CD14-positive monocyte (primary cell): ENCODE results near the gene DNAJC1. TPM values are rescaled to one million over a fixed set of nuclear protein-coding genes. Genes with fewer than 3 reads are reported as not detected.
A peak's percentile ranks its signal among the peaks of the same experiment; 100 is the strongest.

Experiments
- DNase-seq, 3 donors: peaks; one replicate each; pipeline ENCODE4 v3.0.0-alpha.2; 2011 to 2022
- H2AFZ ChIP-seq: 2 replicates; pipeline ENCODE4 v1.6.0; 2012; ENCODE audit warnings: mild to moderate bottlenecking, low read depth, low read length, inconsistent platforms; ENCODE audit not compliant: insufficient read depth, poor library complexity, severe bottlenecking
- H3K27ac ChIP-seq, 2 donors: 1 replicate in 1 of 2; 2 replicates in 1 of 2; pipeline ENCODE4 v1.5.1; 2012 to 2013; ENCODE audit warnings: low read length in 2 of 2, control low read depth in 1 of 2, inconsistent platforms in 1 of 2, low read depth in 1 of 2, mild to moderate bottlenecking in 1 of 2
- H3K27me3 ChIP-seq, 2 donors: one replicate each; pipeline versions ENCODE4 v1.6.0 to v1.6.1; 2011 to 2013; ENCODE audit warnings: low read length in 2 of 2; ENCODE audit not compliant: control insufficient read depth in 2 of 2, insufficient read depth in 2 of 2
- H3K36me3 ChIP-seq, 2 donors: replicated peaks in 1 of 2; 1 replicate in 1 of 2; 2 replicates in 1 of 2; pipeline versions ENCODE4 v1.5.1 to v1.6.1; 2012 to 2013; ENCODE audit warnings: low read length in 2 of 2, control low read depth in 1 of 2, inconsistent platforms in 1 of 2, mild to moderate bottlenecking in 1 of 2; ENCODE audit not compliant: insufficient read depth in 2 of 2, control insufficient read depth in 1 of 2
- H3K4me1 ChIP-seq, 2 donors: 1 replicate in 1 of 2; 2 replicates in 1 of 2; pipeline versions ENCODE4 v1.5.1 to v1.6.1; 2012 to 2013; ENCODE audit warnings: low read length in 2 of 2, control low read depth in 1 of 2, inconsistent platforms in 1 of 2, mild to moderate bottlenecking in 1 of 2, moderate library complexity in 1 of 2; ENCODE audit not compliant: insufficient read depth in 2 of 2, control insufficient read depth in 1 of 2
- H3K4me2 ChIP-seq: replicated peaks from 2 replicates; pipeline ENCODE3; 2012; ENCODE audit warnings: low read length, moderate library complexity, mild to moderate bottlenecking; ENCODE audit not compliant: poor library complexity, severe bottlenecking; ENCODE audit errors: extremely low read depth
- H3K4me3 ChIP-seq, 3 experiments: fragments of 200-600 bp in 1 of 3; sonication (generic) in 1 of 3; replicated peaks in 1 of 3; 1 replicate in 2 of 3; 2 replicates in 1 of 3; pipeline ENCODE4 v1.5.1; 2011 to 2013; ENCODE audit warnings: low read length in 3 of 3, mild to moderate bottlenecking in 3 of 3, control low read depth in 2 of 3, low read depth in 2 of 3, inconsistent platforms in 1 of 3, moderate library complexity in 1 of 3
- H3K79me2 ChIP-seq: 2 replicates; pipeline ENCODE4 v1.6.0; 2012; ENCODE audit warnings: mild to moderate bottlenecking, control low read depth, inconsistent platforms, low read length, moderate library complexity; ENCODE audit not compliant: insufficient read depth
- H3K9ac ChIP-seq: 2 replicates; pipeline ENCODE4 v1.6.0; 2017; ENCODE audit warnings: low read length, mild to moderate bottlenecking; ENCODE audit not compliant: insufficient read depth, poor library complexity, severe bottlenecking
- H3K9me3 ChIP-seq, 2 donors: replicated peaks in 1 of 2; 1 replicate in 1 of 2; 2 replicates in 1 of 2; pipeline versions ENCODE4 v1.5.1 to v1.6.1; 2012 to 2013; ENCODE audit warnings: low read length in 2 of 2, control low read depth in 1 of 2; ENCODE audit not compliant: control insufficient read depth in 1 of 2, insufficient read depth in 1 of 2
- H4K20me1 ChIP-seq: 2 replicates; pipeline ENCODE4 v1.6.0; 2012; ENCODE audit warnings: mild to moderate bottlenecking, low read length, control low read depth, moderate library complexity; ENCODE audit not compliant: insufficient read depth
- H3K27ac Mint-ChIP-seq, 7 donors: one replicate each; pipeline ENCODE4 v1.8.0; 2020; ENCODE audit warnings: mild to moderate bottlenecking in 7 of 7, mixed read lengths in 7 of 7, moderate library complexity in 6 of 7, inconsistent platforms in 2 of 7
- H3K27me3 Mint-ChIP-seq, 3 donors: one replicate each; pipeline ENCODE4 v1.8.0; 2021 to 2022; ENCODE audit warnings: low read depth in 3 of 3, mild to moderate bottlenecking in 3 of 3, mixed read lengths in 3 of 3, moderate library complexity in 3 of 3, inconsistent platforms in 1 of 3
- H3K36me3 Mint-ChIP-seq, 2 donors: one replicate each; pipeline ENCODE4 v1.8.0; 2020; ENCODE audit warnings: mixed read lengths in 2 of 2, inconsistent platforms in 1 of 2, mild to moderate bottlenecking in 1 of 2
- H3K4me1 Mint-ChIP-seq: one replicate; pipeline ENCODE4 v1.8.0; 2020; ENCODE audit warnings: mild to moderate bottlenecking, mixed read lengths
- H3K4me3 Mint-ChIP-seq, 2 donors: one replicate each; pipeline ENCODE4 v1.8.0; 2020; ENCODE audit warnings: mild to moderate bottlenecking in 2 of 2, mixed read lengths in 2 of 2, moderate library complexity in 1 of 2
- H3K9me3 Mint-ChIP-seq, 7 donors: one replicate each; pipeline ENCODE4 v1.8.0; 2020 to 2022; ENCODE audit warnings: mixed read lengths in 7 of 7, mild to moderate bottlenecking in 6 of 7, moderate library complexity in 6 of 7, inconsistent platforms in 2 of 7
- CTCF ChIP-seq: fragments of 200-600 bp; IDR thresholded peaks from one replicate; pipeline ENCODE4 v1.8.0; 2022; ENCODE audit warnings: antibody characterized with exemption, mild to moderate bottlenecking
- WGBS: methylation state at CpG from one replicate; pipeline ENCODE4 v1.1.5; 2013; ENCODE audit warnings: missing lambda C conversion rate; ENCODE audit not compliant: insufficient coverage; 5-methylcytosine and 5-hydroxymethylcytosine counted together
- intact Hi-C, 2 donors: fragments of 100-400 bp; cut with micrococcal nuclease; formaldehyde crosslinking; loops; one replicate each; pipeline versions ENCODE4 v1.15.0 to v1.15.1; 2023
- polyA plus RNA-seq, 3 donors: library from polyadenylated mRNA; depleted of rRNA in 1 of 3; unstranded in 2 of 3; stranded (reverse) in 1 of 3; fragments of 300-500 nt in 2 of 3; fragments of >200 nt in 1 of 3; fragmentation: Illumina TruSeq in 2 of 3; gene quantifications; 1 replicate in 2 of 3; 2 replicates in 1 of 3; pipeline ENCODE4 v1.2.3, GENCODE V29; 2012 to 2021

DNAJC1 gene
- polyA plus RNA-seq, 3 donors: 11.4 to 12.9 (median 12.5) TPM

GRCh38 chr10:21750424-21750823 is 253.1 kb downstream of the DNAJC1 start:
- Histone ChIP-seq H3K9ac (no peak overlapping the region), H3K27me3 (no peaks in the 10 kb centered on the region), H3K4me3 (no peak overlapping the region), H3K79me2 (no peaks in the 10 kb centered on the region), H3K4me2 (no peak overlapping the region), H3K9me3 (peaks cover 0 to 3% of the 10 kb centered on the region in 2 donors), H4K20me1 (no peaks in the 10 kb centered on the region), H3K36me3 (peaks cover 0 to under 1% of the 10 kb centered on the region in 2 donors), H3K27ac (no peak overlapping the region), H3K4me1 (no peaks in the 10 kb centered on the region), H2AFZ (no peak overlapping the region)
- H3K27me3 Mint-ChIP-seq: peaks cover 0 to 2% (median 0%) of the 10 kb centered on the region in 3 donors
- H3K4me1 Mint-ChIP-seq: peaks cover 9% of the 10 kb centered on the region
- peaks cover 0 to 6% (median 2%) of the 10 kb centered on the region in 7 donors for H3K9me3 Mint-ChIP-seq
- no peak for TF ChIP-seq CTCF
- H3K27ac Mint-ChIP-seq: no peak overlapping the region
- 94% methylated on average over 11 of the region's 12 CpGs for WGBS
- intact Hi-C loops: no loop called here
- no peak overlapping the region for H3K4me3 Mint-ChIP-seq
- no peak for DNase-seq
- peaks cover 9 to 20% of the 10 kb centered on the region in 2 donors for H3K36me3 Mint-ChIP-seq

- 91% methylated on average over 3 of the region's 3 CpGs for WGBS
- no peak overlapping the region for H2AFZ ChIP-seq
- H3K4me3 ChIP-seq: no peak overlapping the region
- H4K20me1 ChIP-seq: no peaks in the 10 kb centered on the region
- H3K27me3 ChIP-seq: no peaks in the 10 kb centered on the region
- no peak for DNase-seq
- no peak overlapping the region for H3K4me2 ChIP-seq
- intact Hi-C loops: no loop called here
- no peaks in the 10 kb centered on the region for H3K79me2 ChIP-seq
- H3K27me3 Mint-ChIP-seq: peaks cover 0 to 2% (median 0%) of the 10 kb centered on the region in 3 donors
- H3K9me3 ChIP-seq: peaks cover 0 to 3% of the 10 kb centered on the region in 2 donors
- peak overlapping the region in 1 of 7 donors; percentile 46 for H3K27ac Mint-ChIP-seq
- H3K27ac ChIP-seq: no peak overlapping the region
- H3K36me3 ChIP-seq: peaks cover 3 to 5% of the 10 kb centered on the region in 2 donors
- H3K4me1 ChIP-seq: no peaks in the 10 kb centered on the region
- peaks cover 11% of the 10 kb centered on the region for H3K4me1 Mint-ChIP-seq
- TF ChIP-seq CTCF: no peak
- peaks cover 11 to 20% of the 10 kb centered on the region in 2 donors for H3K36me3 Mint-ChIP-seq
- H3K4me3 Mint-ChIP-seq: no peak overlapping the region
- peaks cover 0 to 7% (median 5%) of the 10 kb centered on the region in 7 donors for H3K9me3 Mint-ChIP-seq
- H3K9ac ChIP-seq: no peak overlapping the region
Measured at GRCh38 chr10:21749788-21750187, 253.7 kb downstream of the DNAJC1 start.
